Measurements from ENCODE around the gene LMX1B.
"Not testable (repeated sequence)": the region's sequence is repeated elsewhere in the genome, so short reads cannot be mapped to it uniquely, and the experiment has no call there.

The LMX1B gene

GRCh38 chr9:126613651-126614050 lies at the start of gene LMX1B:
TSS of gene LMX1B (plus strand) at chr9:126613928. CDS start at chr9:126614450, 522 bp downstream.
- no peak for TF ChIP-seq CTCF (IDR thresholded peaks at IDR 0.05; ENCODE audit: control insufficient read depth, insufficient read depth, low read depth, low read length, missing control alignments)
- H3K4me3 ChIP-seq (ENCODE audit: control insufficient read depth, low read depth, low read length): no peak within 1 kb of the TSS
- DNase-seq (ENCODE audit: low read depth): no peak

- DNase-seq (ENCODE audit: low read depth): no peak
- H3K4me3 ChIP-seq (ENCODE audit: control insufficient read depth, low read depth, low read length): no peak overlapping the region
- no peak for TF ChIP-seq CTCF (IDR thresholded peaks at IDR 0.05; ENCODE audit: control insufficient read depth, insufficient read depth, low read depth, low read length, missing control alignments)
Observed at GRCh38 chr9:126564128-126564527, 49.6 kb upstream of the LMX1B start.

- no peak overlapping the region for H3K4me3 ChIP-seq (ENCODE audit: control insufficient read depth, low read depth, low read length)
- no peak for TF ChIP-seq CTCF (IDR thresholded peaks at IDR 0.05; ENCODE audit: control insufficient read depth, insufficient read depth, low read depth, low read length, missing control alignments)
- DNase-seq (ENCODE audit: low read depth): no peak
Observed at GRCh38 chr9:126564716-126565115, 49.0 kb upstream of the LMX1B start.

GRCh38 chr9:126565336-126566128 lies 48.2 kb upstream of the LMX1B start:
- H3K4me3 ChIP-seq (ENCODE audit: control insufficient read depth, low read depth, low read length): no peak overlapping the region
- TF ChIP-seq CTCF (IDR thresholded peaks at IDR 0.05; ENCODE audit: control insufficient read depth, insufficient read depth, low read depth, low read length, missing control alignments): no peak
- no peak for DNase-seq (ENCODE audit: low read depth)

- TF ChIP-seq CTCF (IDR thresholded peaks at IDR 0.05; ENCODE audit: control insufficient read depth, insufficient read depth, low read depth, low read length, missing control alignments): no peak
- no peak overlapping the region for H3K4me3 ChIP-seq (ENCODE audit: control insufficient read depth, low read depth, low read length)
- no peak for DNase-seq (ENCODE audit: low read depth)
Observed at GRCh38 chr9:126569036-126569435, 44.7 kb upstream of the LMX1B start.

- no peak for DNase-seq (ENCODE audit: low read depth)
- TF ChIP-seq CTCF (IDR thresholded peaks at IDR 0.05; ENCODE audit: control insufficient read depth, insufficient read depth, low read depth, low read length, missing control alignments): no peak
- H3K4me3 ChIP-seq (ENCODE audit: control insufficient read depth, low read depth, low read length): no peak overlapping the region
Observed at GRCh38 chr9:126578029-126578428, 35.7 kb upstream of the LMX1B start.

GRCh38 chr9:126580319-126580718 lies 33.4 kb upstream of the LMX1B start:
- H3K4me3 ChIP-seq (ENCODE audit: control insufficient read depth, low read depth, low read length); DNase-seq (ENCODE audit: low read depth): not testable (repeated sequence)
